Measurements from ENCODE around the gene TMEM217. TPM values are rescaled to one million over a fixed set of nuclear protein-coding genes. Genes with fewer than 3 reads are reported as not detected.

The TMEM217 gene
- total RNA-seq, 1 donor from 2014 or later = 4.8 TPM

DNA sequence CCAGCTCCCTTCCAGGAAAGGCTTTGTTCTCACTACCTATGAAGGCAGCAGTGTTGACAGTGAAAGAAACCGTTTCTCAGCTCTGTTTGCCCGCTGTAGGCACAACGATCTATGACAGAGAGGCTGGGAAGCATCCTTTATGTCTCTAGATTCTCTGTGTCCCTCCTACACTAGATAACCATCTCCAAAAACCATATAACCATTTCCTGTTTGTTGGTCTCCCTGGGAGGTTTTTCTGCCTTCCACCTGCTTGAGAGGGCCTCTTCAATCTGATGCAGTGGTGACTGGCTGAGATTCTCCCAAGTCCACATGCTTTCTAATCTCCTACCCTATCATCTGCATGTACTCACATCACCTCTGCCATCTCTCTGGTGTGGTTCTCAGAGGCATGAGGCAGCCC lies 32.0 kb upstream of the TMEM217 start:
- H3K27ac Mint-ChIP-seq = peak overlapping the region; percentile 78
- H3K4me3 Mint-ChIP-seq (ENCODE audit: low read depth) = peak overlapping the region; percentile 35
- no peaks in the 10 kb centered on the region for H3K27me3 Mint-ChIP-seq (ENCODE audit: low read depth)
- peaks cover 73% of the 10 kb centered on the region for H3K36me3 Mint-ChIP-seq (ENCODE audit: low read depth)
- peak; percentile 64 for DNase-seq (ENCODE audit: low spot score)
- H3K4me1 Mint-ChIP-seq (ENCODE audit: low read depth) = peaks cover 51% of the 10 kb centered on the region
- intact Hi-C loops (cut with micrococcal nuclease) = loop anchor here (1.0 to 5.0 kb wide), 3 partner anchors 17 to 48 kb away; no protein-coding TSS in a partner anchor
- H3K9me3 Mint-ChIP-seq = no peaks in the 10 kb centered on the region

DNA sequence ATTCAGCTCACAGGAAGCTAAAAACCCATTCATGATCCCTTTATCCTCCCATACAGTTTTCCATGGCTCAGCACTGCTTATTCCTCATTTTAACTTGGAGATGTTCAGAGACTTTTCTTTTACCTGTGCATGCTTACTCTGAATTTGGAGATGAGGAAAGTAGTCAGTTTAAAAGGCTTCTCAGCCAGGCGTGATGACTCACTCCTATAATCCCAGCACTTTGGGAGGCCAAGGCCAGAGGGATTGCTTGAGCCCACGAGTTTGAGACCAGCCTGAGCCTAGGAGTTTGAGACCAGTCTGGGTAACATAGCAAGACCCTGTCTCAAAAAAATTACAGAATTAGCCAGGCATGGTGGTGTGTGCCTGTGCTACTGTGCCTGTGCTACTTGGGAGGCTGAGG lies 30.3 kb upstream of the TMEM217 start:
- intact Hi-C loops (cut with micrococcal nuclease) = no loop called here
- Mint-ChIP-seq H3K36me3 (ENCODE audit: low read depth) (peaks cover 78% of the 10 kb centered on the region), H3K27ac (no peak overlapping the region), H3K4me1 (ENCODE audit: low read depth) (peaks cover 49% of the 10 kb centered on the region), H3K9me3 (no peaks in the 10 kb centered on the region), H3K27me3 (ENCODE audit: low read depth) (no peaks in the 10 kb centered on the region), H3K4me3 (ENCODE audit: low read depth) (no peak overlapping the region)
- DNase-seq (ENCODE audit: low spot score) = no peak

DNA sequence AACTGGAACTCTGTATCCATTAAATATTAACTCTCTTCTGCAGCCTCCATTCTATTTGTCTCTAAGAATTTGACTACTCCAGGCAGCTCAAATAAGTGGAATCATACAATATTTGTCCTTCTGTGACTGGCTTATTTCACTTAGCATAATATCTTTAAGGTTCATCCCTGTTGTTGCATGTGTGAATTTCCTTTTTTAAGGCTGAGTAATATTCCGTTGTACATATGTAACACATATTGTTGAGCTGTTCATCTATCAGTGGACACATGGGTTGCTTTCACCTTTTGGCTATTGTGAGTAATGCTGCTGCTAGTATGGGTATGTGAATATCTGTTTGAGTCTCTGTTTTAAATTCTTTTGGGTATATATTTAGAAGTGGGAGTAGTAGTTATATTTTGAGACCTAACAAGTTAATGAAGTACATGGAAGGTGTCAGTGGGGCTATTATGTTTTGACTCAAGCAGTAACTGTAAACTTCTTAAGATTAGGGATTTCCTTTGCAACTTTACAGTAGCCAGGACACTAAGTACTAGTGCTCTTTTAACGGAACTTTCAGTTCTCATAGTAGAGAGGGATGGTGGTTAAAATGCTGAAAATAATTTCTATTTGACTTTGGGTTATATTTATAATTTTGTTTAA lies 29.7 kb upstream of the TMEM217 start:
- Mint-ChIP-seq H3K36me3 (ENCODE audit: low read depth) (peaks cover 81% of the 10 kb centered on the region), H3K27me3 (ENCODE audit: low read depth) (no peaks in the 10 kb centered on the region), H3K4me1 (ENCODE audit: low read depth) (peaks cover 50% of the 10 kb centered on the region), H3K9me3 (no peaks in the 10 kb centered on the region), H3K4me3 (ENCODE audit: low read depth) (no peak overlapping the region), H3K27ac (no peak overlapping the region)
- DNase-seq (ENCODE audit: low spot score) = no peak
- intact Hi-C loops (cut with micrococcal nuclease) = no loop called here

DNA sequence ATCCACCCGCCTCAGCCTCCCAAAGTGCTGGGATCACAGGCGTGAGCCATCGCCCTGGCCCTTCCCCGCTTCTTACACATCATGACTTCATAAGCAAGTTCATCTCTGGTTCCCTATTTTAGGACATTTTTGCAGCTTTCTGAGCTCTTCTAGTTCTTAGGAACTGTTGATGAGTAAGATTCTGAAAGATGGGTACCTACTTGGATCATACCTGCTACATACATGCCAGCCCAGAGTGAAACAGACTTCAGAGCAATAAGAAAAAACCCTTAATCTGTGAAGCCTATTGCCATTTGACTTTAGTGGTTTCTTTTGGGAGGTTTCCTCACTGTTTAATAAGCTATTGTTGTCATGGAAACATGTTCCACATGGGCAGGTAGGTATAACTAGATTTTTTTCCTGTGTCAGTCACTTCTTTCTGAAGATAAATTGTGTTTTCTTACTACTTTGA lies 27.9 kb upstream of the TMEM217 start:
- intact Hi-C loops (cut with micrococcal nuclease) = no loop called here
- Mint-ChIP-seq H3K4me3 (ENCODE audit: low read depth) (no peak overlapping the region), H3K9me3 (no peaks in the 10 kb centered on the region), H3K27ac (peak overlapping the region; percentile 28), H3K36me3 (ENCODE audit: low read depth) (peaks cover 72% of the 10 kb centered on the region), H3K27me3 (ENCODE audit: low read depth) (no peaks in the 10 kb centered on the region), H3K4me1 (ENCODE audit: low read depth) (peaks cover 51% of the 10 kb centered on the region)
- no peak for DNase-seq (ENCODE audit: low spot score)

DNA sequence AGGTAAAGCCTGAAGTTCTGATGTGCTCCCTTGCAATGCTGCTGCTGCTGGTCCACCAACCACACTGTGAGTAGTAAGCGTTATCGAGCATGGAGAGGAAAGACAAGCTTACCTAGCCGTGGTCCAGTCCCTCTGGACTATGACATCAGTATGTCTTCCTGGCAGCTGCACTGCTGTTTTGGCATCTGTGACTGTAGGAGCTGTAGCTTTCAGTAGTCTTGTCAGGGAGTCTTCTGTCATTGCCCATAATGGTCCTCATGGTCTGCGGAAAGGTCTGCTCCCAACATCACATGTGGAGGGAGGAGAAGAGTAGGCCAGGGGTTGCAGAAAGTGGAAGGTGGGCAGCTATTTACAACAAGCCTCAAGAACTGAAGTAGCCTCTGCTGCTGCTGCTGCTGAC lies 26.8 kb upstream of the TMEM217 start:
- peaks cover 45% of the 10 kb centered on the region for H3K4me1 Mint-ChIP-seq (ENCODE audit: low read depth)
- no peaks in the 10 kb centered on the region for H3K27me3 Mint-ChIP-seq (ENCODE audit: low read depth)
- H3K36me3 Mint-ChIP-seq (ENCODE audit: low read depth) = peaks cover 69% of the 10 kb centered on the region
- H3K9me3 Mint-ChIP-seq = no peaks in the 10 kb centered on the region
- intact Hi-C loops (cut with micrococcal nuclease) = no loop called here
- no peak overlapping the region for H3K4me3 Mint-ChIP-seq (ENCODE audit: low read depth)
- no peak for DNase-seq (ENCODE audit: low spot score)
- no peak overlapping the region for H3K27ac Mint-ChIP-seq

DNA sequence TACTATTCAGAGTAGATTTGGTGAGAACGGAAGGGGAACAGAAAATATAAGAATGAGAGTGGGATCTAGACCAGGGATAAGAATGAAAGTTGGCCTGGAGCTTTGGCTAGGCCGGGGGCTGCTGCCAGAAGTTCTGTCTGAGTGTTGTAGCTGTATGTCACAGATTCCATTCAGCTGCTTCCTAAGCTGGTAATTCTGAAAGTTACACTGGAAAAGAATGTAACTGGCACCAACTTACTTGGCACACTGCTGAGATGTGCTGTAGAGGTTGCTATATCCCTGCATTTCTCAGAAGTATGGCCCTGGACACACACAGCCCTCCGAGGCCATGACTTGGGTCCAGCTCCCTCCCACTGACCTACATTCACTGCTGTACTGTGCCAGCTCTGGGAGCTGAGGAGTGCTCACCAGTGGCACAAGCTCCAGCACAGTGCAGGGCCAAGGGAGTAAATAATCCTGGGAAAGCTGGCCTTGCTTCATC lies 25.8 kb upstream of the TMEM217 start:
- H3K4me1 Mint-ChIP-seq (ENCODE audit: low read depth) = peaks cover 38% of the 10 kb centered on the region

DNA sequence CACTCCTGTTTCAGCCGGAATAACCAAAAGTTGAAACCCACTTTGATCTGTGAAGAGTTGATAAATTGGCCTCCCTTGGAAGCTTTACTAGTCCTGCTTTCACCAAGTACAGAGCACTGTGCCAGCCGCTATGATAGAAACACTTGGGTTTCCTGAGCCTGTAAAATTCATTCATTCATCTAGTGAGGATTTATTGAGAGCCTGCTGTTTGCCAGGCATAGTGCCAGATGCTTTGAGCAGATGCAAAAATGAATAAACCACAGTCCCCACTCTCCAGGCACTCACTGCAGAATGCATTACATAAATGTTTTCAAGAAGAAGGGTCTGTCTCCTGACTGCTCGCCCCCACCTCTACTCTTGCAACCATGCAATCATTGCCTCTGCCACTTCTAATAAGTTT lies 25.3 kb upstream of the TMEM217 start:
- H3K36me3 Mint-ChIP-seq (ENCODE audit: low read depth) = peaks cover 69% of the 10 kb centered on the region
- H3K27ac Mint-ChIP-seq = no peak overlapping the region
- no peak for DNase-seq (ENCODE audit: low spot score)
- intact Hi-C loops (cut with micrococcal nuclease) = no loop called here
- peaks cover 37% of the 10 kb centered on the region for H3K4me1 Mint-ChIP-seq (ENCODE audit: low read depth)
- no peak overlapping the region for H3K4me3 Mint-ChIP-seq (ENCODE audit: low read depth)
- no peaks in the 10 kb centered on the region for H3K27me3 Mint-ChIP-seq (ENCODE audit: low read depth)
- H3K9me3 Mint-ChIP-seq = no peaks in the 10 kb centered on the region

More for the DNA sequence above, 25.8 kb upstream of the TMEM217 start:
- Mint-ChIP-seq H3K27ac (no peak overlapping the region), H3K36me3 (ENCODE audit: low read depth) (peaks cover 70% of the 10 kb centered on the region), H3K27me3 (ENCODE audit: low read depth) (no peaks in the 10 kb centered on the region), H3K9me3 (no peaks in the 10 kb centered on the region), H3K4me3 (ENCODE audit: low read depth) (no peak overlapping the region)
- intact Hi-C loops (cut with micrococcal nuclease) = no loop called here
- DNase-seq (ENCODE audit: low spot score) = no peak

DNA sequence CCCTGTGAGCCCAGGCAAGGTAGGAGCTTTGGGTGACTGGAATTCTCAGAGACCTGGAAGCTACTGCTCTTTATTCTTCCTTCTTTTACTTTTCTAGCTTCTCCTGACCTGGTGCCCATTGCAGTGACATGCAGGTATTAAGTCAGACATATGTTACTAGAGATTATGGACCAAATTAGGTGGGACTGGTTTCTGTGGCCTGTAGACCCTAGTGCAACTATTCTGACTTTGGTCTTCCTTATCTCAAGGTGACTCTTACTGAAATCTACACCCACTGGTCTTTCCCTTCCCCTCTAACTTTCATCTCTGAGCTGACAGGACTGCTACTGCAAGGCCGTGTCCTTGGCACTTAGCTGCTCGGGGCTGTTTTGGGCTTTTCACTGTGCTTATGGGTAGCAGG lies 24.4 kb upstream of the TMEM217 start:
- Mint-ChIP-seq H3K27ac (no peak overlapping the region), H3K36me3 (ENCODE audit: low read depth) (peaks cover 61% of the 10 kb centered on the region), H3K4me3 (ENCODE audit: low read depth) (no peak overlapping the region), H3K4me1 (ENCODE audit: low read depth) (peaks cover 35% of the 10 kb centered on the region), H3K27me3 (ENCODE audit: low read depth) (no peaks in the 10 kb centered on the region), H3K9me3 (no peaks in the 10 kb centered on the region)
- DNase-seq (ENCODE audit: low spot score) = no peak
- intact Hi-C loops (cut with micrococcal nuclease) = no loop called here

DNA sequence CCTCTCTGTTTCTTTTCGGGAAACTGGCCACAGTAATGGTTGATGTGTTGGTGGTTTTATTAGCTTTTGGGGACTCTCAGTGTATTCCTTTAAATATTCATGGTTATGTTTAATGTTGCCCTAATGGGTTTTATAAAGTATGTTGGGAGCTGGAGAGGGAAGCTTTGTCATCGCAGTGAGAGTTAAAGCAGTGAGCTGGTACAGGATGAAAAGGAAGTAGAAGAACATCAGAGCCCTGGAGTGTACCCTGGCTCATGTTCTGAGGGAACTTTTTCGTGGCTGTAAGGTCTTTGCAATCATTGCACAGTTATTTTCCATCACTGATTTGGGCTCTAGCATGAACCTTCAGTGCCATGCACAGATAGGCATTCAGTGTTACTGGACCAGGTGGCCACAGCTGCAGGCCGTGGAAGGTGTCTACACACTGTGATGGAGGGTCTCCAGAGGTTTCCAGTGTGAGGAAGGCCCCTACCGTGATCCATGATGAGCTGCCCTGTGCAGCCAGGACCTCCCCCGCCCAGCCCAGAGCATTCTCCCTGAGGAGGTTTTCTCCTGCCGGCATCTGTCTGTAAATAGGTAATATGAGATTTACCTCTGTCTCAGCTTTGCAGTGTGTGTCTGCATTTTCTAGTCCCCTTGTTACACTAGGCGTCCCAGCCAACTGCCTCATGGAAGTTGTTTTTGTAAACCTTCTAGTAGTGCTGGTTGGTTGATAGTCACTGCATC lies 22.4 kb upstream of the TMEM217 start:
- Mint-ChIP-seq H3K27me3 (ENCODE audit: low read depth) (no peaks in the 10 kb centered on the region), H3K27ac (no peak overlapping the region), H3K4me1 (ENCODE audit: low read depth) (peaks cover 43% of the 10 kb centered on the region), H3K9me3 (no peaks in the 10 kb centered on the region), H3K4me3 (ENCODE audit: low read depth) (no peak overlapping the region), H3K36me3 (ENCODE audit: low read depth) (peaks cover 50% of the 10 kb centered on the region)
- no peak for DNase-seq (ENCODE audit: low spot score)
- intact Hi-C loops (cut with micrococcal nuclease) = no loop called here

DNA sequence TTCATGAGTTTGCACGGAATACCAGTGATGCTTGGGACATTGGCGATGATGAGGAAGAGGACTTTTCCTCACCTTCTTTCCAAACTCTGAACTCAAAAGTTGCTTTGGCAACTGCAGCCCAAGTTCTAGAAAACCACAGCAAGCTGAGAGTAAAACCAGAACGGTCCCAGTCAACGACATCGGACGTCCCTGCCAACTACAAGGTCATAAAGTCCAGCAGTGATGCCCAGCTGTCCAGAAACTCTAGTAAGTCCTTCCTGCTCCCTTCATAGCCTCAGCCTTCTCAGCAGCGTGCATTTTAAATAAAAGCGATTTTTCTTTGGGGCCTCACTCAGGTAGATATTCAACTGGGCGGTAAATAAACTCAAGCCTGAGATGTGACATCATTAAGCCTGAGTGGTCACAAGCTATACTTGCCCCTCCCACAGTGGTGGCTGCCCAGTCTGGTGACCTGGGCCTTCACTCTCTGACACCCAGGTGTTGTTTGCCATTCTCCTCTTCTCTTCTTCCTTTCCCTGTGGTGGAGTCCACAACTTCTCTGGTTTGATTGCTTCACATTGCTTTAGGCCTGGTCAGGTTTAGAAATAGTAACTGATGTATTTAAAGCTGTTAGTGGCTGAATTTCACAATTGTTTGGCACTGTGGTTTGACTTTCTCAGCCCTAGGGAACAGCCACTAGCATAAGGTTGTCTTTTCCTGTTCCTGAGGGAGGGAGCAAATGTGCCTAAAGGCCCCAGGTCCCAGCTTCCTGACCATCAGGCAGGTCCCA lies 21.6 kb upstream of the TMEM217 start:
- H3K9me3 Mint-ChIP-seq = no peaks in the 10 kb centered on the region
- no peak for DNase-seq (ENCODE audit: low spot score)
- no peaks in the 10 kb centered on the region for H3K27me3 Mint-ChIP-seq (ENCODE audit: low read depth)
- H3K27ac Mint-ChIP-seq = no peak overlapping the region
- peaks cover 50% of the 10 kb centered on the region for H3K36me3 Mint-ChIP-seq (ENCODE audit: low read depth)
- peaks cover 48% of the 10 kb centered on the region for H3K4me1 Mint-ChIP-seq (ENCODE audit: low read depth)
- intact Hi-C loops (cut with micrococcal nuclease) = no loop called here
- H3K4me3 Mint-ChIP-seq (ENCODE audit: low read depth) = no peak overlapping the region

DNA sequence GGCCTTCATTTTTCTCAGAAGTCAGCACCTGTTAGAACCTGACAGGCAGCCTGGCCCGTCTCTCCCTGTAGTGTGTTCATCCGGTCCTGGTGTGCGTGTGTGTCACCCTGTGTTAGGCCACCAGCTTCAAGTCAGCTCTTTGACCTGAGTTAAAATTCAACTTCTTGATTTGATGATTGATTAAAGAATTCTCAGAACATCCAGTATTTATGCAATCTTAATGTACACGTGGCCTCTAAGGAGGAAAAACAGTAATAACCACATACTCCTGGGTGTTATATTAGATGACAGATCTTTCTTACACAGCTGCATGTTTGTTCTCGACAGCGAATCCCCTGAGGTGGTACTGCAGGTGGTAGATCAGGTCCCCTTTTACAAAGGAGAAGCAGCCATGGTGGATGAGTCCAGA lies 19.1 kb upstream of the TMEM217 start:
- H3K4me3 Mint-ChIP-seq (ENCODE audit: low read depth) = no peak overlapping the region
- intact Hi-C loops (cut with micrococcal nuclease) = no loop called here
- H3K27ac Mint-ChIP-seq = no peak overlapping the region
- DNase-seq (ENCODE audit: low spot score) = no peak
- no peaks in the 10 kb centered on the region for H3K9me3 Mint-ChIP-seq
- no peaks in the 10 kb centered on the region for H3K27me3 Mint-ChIP-seq (ENCODE audit: low read depth)
- peaks cover 37% of the 10 kb centered on the region for H3K36me3 Mint-ChIP-seq (ENCODE audit: low read depth)
- peaks cover 66% of the 10 kb centered on the region for H3K4me1 Mint-ChIP-seq (ENCODE audit: low read depth)

DNA sequence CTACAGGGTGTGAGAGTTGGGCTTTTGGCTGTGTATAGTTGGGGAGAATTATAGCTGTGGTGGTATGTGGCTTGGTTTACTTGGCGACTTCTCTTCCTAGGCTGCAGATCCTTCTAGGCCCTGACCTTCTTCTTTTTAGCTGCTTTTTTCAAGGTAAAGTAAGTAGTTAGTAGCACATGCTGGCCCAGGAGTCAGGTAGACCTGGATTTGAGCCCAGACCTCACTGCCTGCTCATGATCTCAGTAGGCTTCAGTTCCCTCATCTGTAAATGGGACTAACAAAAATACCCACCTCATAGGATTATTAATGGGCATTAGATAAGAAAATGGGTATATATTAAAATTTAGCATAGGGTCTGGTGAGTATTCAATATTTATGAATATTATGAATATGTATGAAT lies 17.4 kb upstream of the TMEM217 start:
- DNase-seq (ENCODE audit: low spot score) = no peak
- Mint-ChIP-seq H3K27ac (peak overlapping the region; percentile 39), H3K4me1 (ENCODE audit: low read depth) (peaks cover 65% of the 10 kb centered on the region), H3K9me3 (no peaks in the 10 kb centered on the region), H3K4me3 (ENCODE audit: low read depth) (no peak overlapping the region), H3K27me3 (ENCODE audit: low read depth) (no peaks in the 10 kb centered on the region), H3K36me3 (ENCODE audit: low read depth) (peaks cover 43% of the 10 kb centered on the region)
- intact Hi-C loops (cut with micrococcal nuclease) = no loop called here

DNA sequence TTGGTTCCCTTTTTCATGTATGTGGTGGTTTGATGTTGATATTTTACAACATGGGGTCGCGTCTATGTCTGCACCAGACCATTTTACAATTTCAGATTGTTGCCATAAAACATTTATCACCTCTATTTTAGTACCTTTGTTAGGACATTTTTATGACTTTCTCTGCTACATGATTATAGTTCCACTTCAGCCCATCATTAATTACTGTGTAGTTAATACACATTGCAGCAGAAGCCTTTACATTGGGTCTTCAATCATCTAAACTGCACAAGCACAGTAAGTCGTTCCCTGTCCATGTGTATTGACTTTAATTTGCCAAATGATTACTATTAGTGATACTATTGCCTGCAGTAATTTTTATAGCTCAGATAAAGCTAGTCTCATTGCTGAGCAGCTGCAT lies 15.7 kb upstream of the TMEM217 start:
- Mint-ChIP-seq H3K4me3 (ENCODE audit: low read depth) (peak overlapping the region; percentile 49), H3K9me3 (no peaks in the 10 kb centered on the region), H3K4me1 (ENCODE audit: low read depth) (peaks cover 66% of the 10 kb centered on the region), H3K27me3 (ENCODE audit: low read depth) (no peaks in the 10 kb centered on the region), H3K36me3 (ENCODE audit: low read depth) (peaks cover 39% of the 10 kb centered on the region), H3K27ac (peak overlapping the region; percentile 66)
- DNase-seq (ENCODE audit: low spot score) = no peak
- intact Hi-C loops (cut with micrococcal nuclease) = loop anchor here (1.0 kb wide), 1 partner anchor 17 kb away; no protein-coding TSS in a partner anchor
